OCI-LY1 (cell line): ENCODE measurements around the gene LPCAT4.

ENCODE experiments used
- H2AFZ ChIP-seq: fragments of 200-600 bp; sonication (generic), shearing (Covaris generic); 2 replicates; pipeline ENCODE4 v1.6.0; 2014; ENCODE audit warnings: antibody characterized with exemption, mild to moderate bottlenecking, low read length
- H3F3A ChIP-seq: fragments of 200-600 bp; sonication (generic), shearing (Covaris generic); 2 replicates; pipeline ENCODE4 v1.6.0; 2014; ENCODE audit warnings: mild to moderate bottlenecking, antibody characterized with exemption, low read length, moderate library complexity; ENCODE audit not compliant: insufficient read depth
- H3K27ac ChIP-seq: fragments of 200-600 bp; sonication (generic); 2 replicates; pipeline ENCODE4 v1.5.1; 2014; ENCODE audit warnings: low read length, mixed run types, mild to moderate bottlenecking, low read depth; ENCODE audit not compliant: poor library complexity, severe bottlenecking
- H3K27me3 ChIP-seq: fragments of 200-600 bp; sonication (generic); 2 replicates; pipeline ENCODE4 v1.6.0; 2014; ENCODE audit warnings: antibody characterized with exemption, mild to moderate bottlenecking, low read length, moderate library complexity; ENCODE audit not compliant: insufficient read depth
- H3K36me3 ChIP-seq: fragments of 200-600 bp; sonication (generic); 2 replicates; pipeline ENCODE4 v1.6.1; 2014; ENCODE audit warnings: mild to moderate bottlenecking, antibody characterized with exemption, low read length, moderate library complexity, mixed read lengths; ENCODE audit not compliant: insufficient read depth
- H3K4me1 ChIP-seq: fragments of 200-600 bp; sonication (generic); 2 replicates; pipeline ENCODE4 v1.5.1; 2014; ENCODE audit warnings: mild to moderate bottlenecking, low read length, moderate library complexity; ENCODE audit not compliant: insufficient read depth, severe bottlenecking
- H3K4me2 ChIP-seq: fragments of 200-600 bp; sonication (generic), shearing (Covaris generic); 2 replicates; pipeline ENCODE4 v1.6.1; 2014; ENCODE audit warnings: low read length
- H3K4me3 ChIP-seq: fragments of 200-600 bp; sonication (generic); 2 replicates; pipeline ENCODE4 v1.5.1; 2014; ENCODE audit warnings: low read length, low read depth, mild to moderate bottlenecking, mixed read lengths; ENCODE audit not compliant: poor library complexity, severe bottlenecking
- H3K79me2 ChIP-seq: fragments of 200-600 bp; shearing (Covaris generic); 2 replicates; pipeline ENCODE4 v1.6.1; 2016; ENCODE audit warnings: mixed run types, low read length, mixed read lengths; ENCODE audit not compliant: insufficient read depth
- H3K9ac ChIP-seq: fragments of 200-600 bp; sonication (generic), shearing (Covaris generic); 2 replicates; pipeline ENCODE4 v1.6.1; 2014; ENCODE audit warnings: mild to moderate bottlenecking, low read length, mixed read lengths
- H3K9me2 ChIP-seq: fragments of 200-600 bp; sonication (generic), shearing (Covaris generic); 2 replicates; pipeline ENCODE4 v1.6.1; 2014; ENCODE audit warnings: low read depth, mild to moderate bottlenecking, low read length, mixed read lengths
- H3K9me3 ChIP-seq: fragments of 200-600 bp; shearing (Covaris generic); 2 replicates; pipeline ENCODE4 v1.6.1; 2014; ENCODE audit warnings: low read length, mixed read lengths
- H4K20me1 ChIP-seq: fragments of 200-600 bp; sonication (generic), shearing (Covaris generic); 2 replicates; pipeline ENCODE4 v1.6.0; 2016; ENCODE audit warnings: mild to moderate bottlenecking, low read length; ENCODE audit not compliant: insufficient read depth
- EZH2 ChIP-seq: fragments of 200-600 bp; sonication (generic), shearing (Covaris generic); IDR thresholded peaks from 2 replicates; pipeline ENCODE4 v1.8.0; 2017; ENCODE audit warnings: borderline replicate concordance, mixed run types, mild to moderate bottlenecking, antibody characterized with exemption, low read length, moderate library complexity, mixed read lengths
- TF ChIP-seq, protein P1 (sequence below): fragments of 200-600 bp; sonication (generic), shearing (Covaris generic); IDR thresholded peaks from 2 replicates; pipeline ENCODE4 v1.5.1; 2017; ENCODE audit warnings: mild to moderate bottlenecking, antibody characterized with exemption, low read length, moderate library complexity, mixed read lengths

Gene LPCAT4

DNA sequence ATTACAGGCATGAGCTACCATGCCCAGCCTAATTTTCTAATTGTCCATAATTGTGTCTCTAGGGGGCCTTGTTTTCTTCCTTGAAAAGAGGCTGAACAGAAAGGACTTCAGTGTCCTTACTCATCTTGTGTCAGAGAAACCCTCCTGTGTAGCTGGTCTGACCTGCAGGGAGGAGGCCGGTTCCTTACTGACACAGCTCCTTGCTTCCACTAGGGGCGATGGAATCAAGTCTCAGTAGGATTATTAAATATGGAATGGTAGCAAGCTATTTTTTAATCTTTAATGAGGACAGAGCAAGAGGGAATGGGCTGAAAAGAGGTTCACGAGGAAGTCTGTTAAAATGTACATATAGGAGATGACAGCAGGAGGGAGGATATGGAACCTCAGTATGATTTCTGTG, 8.6 kb downstream of the LPCAT4 start:
- H3K36me3 ChIP-seq: peaks cover 14% of the 10 kb centered on the region; the same call in 1 of the 2 replicates
- no peaks in the 10 kb centered on the region for H3K27me3 ChIP-seq
- no peak overlapping the region for H3K9ac ChIP-seq
- no peaks in the 10 kb centered on the region for H3F3A ChIP-seq
- no peaks in the 10 kb centered on the region for H3K79me2 ChIP-seq
- no peak overlapping the region for H2AFZ ChIP-seq
- H3K27ac ChIP-seq: no peak overlapping the region
- TF ChIP-seq, protein P1, sequence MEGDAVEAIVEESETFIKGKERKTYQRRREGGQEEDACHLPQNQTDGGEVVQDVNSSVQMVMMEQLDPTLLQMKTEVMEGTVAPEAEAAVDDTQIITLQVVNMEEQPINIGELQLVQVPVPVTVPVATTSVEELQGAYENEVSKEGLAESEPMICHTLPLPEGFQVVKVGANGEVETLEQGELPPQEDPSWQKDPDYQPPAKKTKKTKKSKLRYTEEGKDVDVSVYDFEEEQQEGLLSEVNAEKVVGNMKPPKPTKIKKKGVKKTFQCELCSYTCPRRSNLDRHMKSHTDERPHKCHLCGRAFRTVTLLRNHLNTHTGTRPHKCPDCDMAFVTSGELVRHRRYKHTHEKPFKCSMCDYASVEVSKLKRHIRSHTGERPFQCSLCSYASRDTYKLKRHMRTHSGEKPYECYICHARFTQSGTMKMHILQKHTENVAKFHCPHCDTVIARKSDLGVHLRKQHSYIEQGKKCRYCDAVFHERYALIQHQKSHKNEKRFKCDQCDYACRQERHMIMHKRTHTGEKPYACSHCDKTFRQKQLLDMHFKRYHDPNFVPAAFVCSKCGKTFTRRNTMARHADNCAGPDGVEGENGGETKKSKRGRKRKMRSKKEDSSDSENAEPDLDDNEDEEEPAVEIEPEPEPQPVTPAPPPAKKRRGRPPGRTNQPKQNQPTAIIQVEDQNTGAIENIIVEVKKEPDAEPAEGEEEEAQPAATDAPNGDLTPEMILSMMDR: no peak
- no peak for TF ChIP-seq EZH2
- no peaks in the 10 kb centered on the region for H3K9me2 ChIP-seq
- no peaks in the 10 kb centered on the region for H3K9me3 ChIP-seq
- H3K4me3 ChIP-seq: no peak overlapping the region
- no peaks in the 10 kb centered on the region for H3K4me1 ChIP-seq
- H4K20me1 ChIP-seq: no peaks in the 10 kb centered on the region
- no peak overlapping the region for H3K4me2 ChIP-seq

DNA sequence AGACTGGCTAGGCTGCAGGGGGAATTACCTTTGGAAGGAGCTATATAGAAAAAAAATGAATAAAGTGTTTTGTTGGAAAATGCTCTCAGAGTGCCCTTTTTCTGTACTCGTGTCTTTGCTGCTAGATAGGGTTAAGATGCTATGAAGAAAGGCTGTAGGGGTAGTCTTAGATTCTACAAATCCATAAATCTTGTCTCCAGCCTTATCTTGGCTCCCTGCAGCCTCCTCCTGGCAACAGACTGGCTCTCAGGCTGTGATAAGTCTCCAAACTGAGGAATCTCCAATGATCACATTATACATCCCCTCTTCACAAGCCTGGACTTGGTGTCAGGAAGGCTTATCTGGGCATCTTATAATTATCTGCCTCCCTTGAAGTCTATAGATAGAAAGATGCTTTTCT, 9.3 kb downstream of the LPCAT4 start:
- Histone ChIP-seq H3K27ac (no peak overlapping the region), H2AFZ (no peak overlapping the region), H3K9me3 (no peaks in the 10 kb centered on the region), H3K9ac (no peak overlapping the region), H3K4me1 (no peaks in the 10 kb centered on the region), H3F3A (no peaks in the 10 kb centered on the region), H3K27me3 (no peaks in the 10 kb centered on the region), H3K4me2 (no peak overlapping the region), H3K4me3 (no peak overlapping the region), H3K79me2 (no peaks in the 10 kb centered on the region), H3K36me3 (peaks cover 14% of the 10 kb centered on the region; the same call in 1 of the 2 replicates), H4K20me1 (no peaks in the 10 kb centered on the region), H3K9me2 (no peaks in the 10 kb centered on the region)
- no peak for TF ChIP-seq EZH2
- TF ChIP-seq, protein P1: no peak

DNA sequence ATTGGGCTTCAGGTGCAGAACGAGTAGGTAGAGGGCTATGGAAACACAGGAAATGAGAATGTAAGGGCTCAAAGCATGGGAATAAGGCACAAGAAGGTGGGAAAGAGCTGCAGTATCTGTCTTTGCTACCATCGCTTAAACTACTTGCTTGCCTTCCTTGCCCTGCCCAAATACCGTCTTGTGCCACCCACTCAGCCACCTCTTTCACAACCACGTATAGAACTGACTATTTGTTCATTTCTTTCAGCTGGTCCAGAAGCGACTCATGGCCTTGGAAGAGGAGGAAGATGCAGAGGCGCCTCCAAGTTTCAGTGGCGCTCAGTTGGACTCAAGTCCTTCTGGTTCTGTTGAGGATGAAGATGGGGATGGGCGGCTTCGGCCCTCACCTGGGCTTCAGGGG, 11.8 kb downstream of the LPCAT4 start:
- Histone ChIP-seq H3K9me3 (no peaks in the 10 kb centered on the region), H3K27ac (no peak overlapping the region), H2AFZ (no peak overlapping the region), H3K27me3 (no peaks in the 10 kb centered on the region), H3K4me2 (no peak overlapping the region), H3K36me3 (0 out of 2 replicates have a peak, but pooled peaks cover 8% of the 10 kb centered on the region), H3F3A (no peaks in the 10 kb centered on the region), H3K79me2 (no peaks in the 10 kb centered on the region), H3K9ac (no peak overlapping the region), H3K4me3 (no peak overlapping the region), H4K20me1 (no peaks in the 10 kb centered on the region), H3K9me2 (no peaks in the 10 kb centered on the region), H3K4me1 (no peaks in the 10 kb centered on the region)
- TF ChIP-seq EZH2: no peak
- TF ChIP-seq, protein P1: no peak
